GM19438 (cell line): ENCODE results near the gene WDR64.
"Not testable (repeated sequence)": the region's sequence is repeated elsewhere in the genome, so short reads cannot be mapped to it uniquely, and the experiment has no call there.

Experiments used
- ATAC-seq: cut with Tn5 transposase; IDR thresholded peaks from one replicate; pipeline ENCODE4 v1.9.1; 2021; ENCODE audit warnings: low read depth; ENCODE audit not compliant: unreplicated experiment

Gene WDR64

DNA sequence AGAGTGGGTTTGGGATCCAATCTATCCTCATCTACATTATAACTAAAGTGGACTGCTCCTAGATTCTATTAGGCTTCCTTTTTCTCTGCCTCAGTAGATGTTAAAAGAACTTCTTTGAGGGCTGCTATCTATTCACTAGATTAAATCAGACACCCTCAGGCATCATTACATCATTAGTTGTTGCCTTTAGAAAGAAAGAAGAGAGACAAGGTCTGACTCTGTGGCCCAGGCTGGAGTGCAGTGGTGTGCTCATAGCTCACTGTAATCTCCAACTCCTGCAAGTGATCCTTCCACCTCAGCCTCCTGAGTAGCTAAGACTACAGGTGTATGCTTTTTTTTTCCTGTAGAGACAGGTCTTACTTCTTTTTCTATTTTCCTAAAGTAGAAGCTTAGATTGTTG, 124.8 kb downstream of the WDR64 start:
- ATAC-seq: no peak

DNA sequence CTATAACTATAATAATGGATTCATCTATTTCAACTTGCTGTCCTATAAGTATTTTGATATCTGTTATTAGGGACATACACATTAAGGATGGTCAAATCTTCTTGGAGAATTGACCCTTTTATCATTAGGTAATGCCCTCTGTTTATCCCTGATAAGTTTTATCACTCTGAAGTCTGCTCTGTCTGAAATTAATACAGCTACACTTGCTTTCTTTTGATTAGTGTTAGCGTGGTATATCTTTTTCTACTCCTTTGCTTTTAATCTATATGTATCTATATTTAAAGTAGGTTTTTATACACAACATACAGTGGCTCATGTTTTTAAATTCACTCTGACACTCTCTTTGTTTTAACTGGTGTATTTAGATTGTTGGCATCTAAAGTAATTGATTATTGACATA, 126.0 kb downstream of the WDR64 start:
- ATAC-seq: no peak

DNA sequence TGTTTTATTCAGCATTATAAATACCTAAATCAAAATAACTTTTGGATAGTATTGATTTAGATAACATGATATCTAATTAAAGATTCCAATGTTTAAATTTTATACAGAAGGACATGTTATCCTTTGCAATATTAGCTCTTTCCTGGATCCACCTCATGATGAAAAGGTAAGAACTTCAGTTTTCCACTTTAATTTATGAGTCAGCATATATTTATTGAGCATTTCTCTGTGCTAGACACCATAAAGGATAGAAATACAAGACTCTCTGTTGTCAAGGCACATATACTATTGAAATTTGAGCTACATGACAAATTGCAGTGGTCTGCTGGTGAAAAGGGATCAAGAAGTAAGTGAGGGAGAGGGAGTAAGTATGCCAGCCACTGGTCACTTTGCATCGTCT, 127.8 kb downstream of the WDR64 start:
- ATAC-seq: no peak

DNA sequence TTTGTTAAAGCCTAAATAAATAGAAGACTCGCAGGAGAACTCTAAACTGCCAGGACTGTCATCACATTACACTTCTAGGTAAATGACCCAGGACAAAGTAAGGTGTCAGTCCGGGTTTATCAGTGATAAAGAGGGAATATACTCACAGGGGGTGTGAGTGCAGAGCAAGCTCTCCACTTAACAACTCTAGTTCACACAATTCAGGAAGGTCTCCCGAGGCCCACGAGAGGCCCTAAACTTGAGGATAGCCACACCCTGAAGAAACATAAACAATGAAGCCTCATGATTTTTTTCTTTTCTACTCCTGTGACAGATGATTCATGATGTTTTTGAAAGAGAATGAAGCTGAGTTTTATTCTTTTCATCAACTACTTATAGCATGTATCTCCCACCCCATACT, 130.3 kb downstream of the WDR64 start:
- ATAC-seq: no peak

DNA sequence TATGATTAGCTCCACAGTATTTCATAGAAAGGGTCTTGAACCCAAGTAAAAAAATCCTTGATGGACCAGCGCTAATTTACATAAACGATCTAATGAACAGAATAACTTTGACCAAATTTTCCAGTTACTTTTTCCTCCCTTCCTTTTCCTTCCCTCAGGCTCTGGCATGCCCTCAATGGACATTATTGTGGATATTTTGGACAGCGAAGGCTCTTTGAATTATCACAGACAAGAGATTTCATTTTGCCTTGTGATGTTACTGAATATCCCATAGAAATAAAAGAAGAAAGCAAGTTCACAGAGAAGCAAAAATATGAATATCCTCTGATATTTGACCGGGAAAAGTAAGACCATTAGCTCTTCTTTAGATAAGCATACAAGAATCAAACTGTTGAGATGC, 135.6 kb downstream of the WDR64 start:
- no peak for ATAC-seq

DNA sequence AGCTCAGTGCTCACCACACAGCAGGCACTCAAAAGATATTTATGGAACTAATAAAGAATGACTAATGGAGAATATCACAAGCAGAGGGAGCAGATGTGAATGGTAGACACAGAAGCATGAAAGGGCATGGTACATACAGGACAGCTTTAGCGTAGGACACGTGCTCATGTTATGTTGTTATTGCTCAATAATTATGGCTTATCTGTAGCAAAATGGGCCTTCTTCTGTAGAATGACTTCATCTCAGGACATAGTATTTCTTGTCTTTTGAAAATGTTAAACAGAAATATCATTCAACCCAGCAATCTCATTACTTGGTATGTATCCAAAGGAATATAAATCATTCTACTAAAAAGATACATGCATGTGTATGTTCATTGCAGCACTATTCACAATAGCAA, 137.0 kb downstream of the WDR64 start:
- ATAC-seq: no peak

DNA sequence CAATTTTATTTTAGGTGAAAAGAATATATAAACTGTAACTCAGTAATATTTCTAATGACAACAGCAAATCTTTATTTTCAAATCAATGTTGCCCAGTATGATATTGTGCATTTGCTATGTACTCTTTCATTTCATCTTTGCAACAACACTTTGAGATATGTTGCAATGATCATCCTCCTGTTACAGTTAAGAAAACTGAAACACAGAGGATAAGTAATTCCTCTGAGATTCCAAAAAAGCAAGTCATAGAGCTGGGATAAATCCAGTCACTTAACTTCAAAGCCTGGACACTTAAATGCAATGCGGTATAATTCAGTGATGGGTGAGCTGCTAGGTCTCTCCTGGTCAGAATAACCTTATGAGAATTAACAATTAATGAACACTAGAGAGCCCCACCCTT, 147.3 kb downstream of the WDR64 start:
- ATAC-seq: no peak

DNA sequence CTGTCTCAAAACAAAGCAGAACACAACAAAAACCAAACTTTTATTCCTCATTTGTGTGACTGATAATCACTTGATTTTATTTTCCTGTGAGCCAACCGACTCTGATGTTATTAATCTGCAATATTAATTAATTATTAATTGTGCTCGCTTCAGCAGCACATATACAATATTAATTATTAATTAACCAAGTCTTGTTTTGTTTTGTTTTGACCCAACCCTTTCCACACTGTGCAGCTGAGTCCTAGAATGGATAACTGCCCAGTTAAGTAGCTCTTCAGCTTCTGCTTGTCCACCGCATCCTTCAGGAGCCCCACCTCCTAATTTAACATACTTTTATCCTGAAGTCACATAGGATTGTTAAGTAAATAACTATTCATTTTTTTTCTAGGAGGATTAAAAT, 148.6 kb downstream of the WDR64 start:
- peak; percentile 64 for ATAC-seq

DNA sequence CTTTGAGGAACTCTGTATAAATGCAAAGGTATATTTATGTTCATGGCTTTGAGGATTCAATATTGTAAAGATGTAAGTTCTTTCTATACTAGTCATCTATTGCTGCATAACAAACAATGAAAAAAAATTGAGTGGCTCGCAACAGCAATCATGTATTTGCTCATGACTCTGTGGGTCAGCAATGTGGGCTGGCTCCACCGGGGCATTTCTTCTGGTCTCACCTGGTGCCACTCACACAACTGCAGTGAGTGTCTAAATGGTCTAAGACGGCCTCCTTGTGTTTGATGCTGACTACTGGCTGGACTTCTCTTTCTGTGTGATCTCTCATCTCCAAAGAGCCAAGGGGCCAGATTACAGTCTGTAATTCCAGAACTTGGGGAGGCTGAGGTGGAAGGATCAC, 150.8 kb downstream of the WDR64 start:
- no peak for ATAC-seq

DNA sequence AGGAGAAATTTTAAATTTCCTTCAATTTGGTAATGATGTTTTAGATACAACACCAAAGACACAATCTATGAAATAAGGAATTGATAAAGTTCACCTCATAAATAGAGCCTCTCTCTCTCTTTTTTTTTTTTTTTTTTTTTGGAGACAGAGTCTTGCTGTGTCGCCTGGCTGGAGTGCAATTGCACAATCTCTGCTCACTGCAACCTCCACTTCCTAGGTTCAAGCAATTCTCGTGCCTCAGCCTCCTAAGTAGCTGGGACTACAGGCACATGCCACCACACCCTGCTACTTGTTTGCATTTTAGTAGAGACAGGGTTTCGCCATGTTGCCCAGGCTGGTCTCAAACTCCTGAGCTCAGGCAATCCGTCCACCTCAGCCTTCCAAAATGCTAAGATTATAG, 152.6 kb downstream of the WDR64 start:
- ATAC-seq: not testable (repeated sequence)

DNA sequence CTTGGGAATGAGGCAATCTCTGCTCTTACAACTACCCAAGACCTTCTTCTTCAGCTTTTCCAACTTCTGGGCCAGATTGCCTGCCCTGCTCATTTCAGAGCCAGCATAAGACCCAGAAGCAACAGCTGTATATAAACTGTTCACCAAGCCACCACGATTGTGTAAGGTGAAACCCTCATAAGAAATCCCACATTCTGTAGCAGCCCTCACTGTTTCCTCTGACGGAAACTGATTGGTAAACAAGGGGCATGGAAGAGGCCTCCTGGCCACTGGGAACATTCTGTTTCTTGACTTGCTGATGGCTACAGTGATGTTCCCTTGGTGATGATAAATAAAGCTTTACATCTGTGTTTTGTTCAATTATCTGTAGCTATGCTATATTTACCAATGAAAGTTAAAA, 156.2 kb downstream of the WDR64 start:
- no peak for ATAC-seq

DNA sequence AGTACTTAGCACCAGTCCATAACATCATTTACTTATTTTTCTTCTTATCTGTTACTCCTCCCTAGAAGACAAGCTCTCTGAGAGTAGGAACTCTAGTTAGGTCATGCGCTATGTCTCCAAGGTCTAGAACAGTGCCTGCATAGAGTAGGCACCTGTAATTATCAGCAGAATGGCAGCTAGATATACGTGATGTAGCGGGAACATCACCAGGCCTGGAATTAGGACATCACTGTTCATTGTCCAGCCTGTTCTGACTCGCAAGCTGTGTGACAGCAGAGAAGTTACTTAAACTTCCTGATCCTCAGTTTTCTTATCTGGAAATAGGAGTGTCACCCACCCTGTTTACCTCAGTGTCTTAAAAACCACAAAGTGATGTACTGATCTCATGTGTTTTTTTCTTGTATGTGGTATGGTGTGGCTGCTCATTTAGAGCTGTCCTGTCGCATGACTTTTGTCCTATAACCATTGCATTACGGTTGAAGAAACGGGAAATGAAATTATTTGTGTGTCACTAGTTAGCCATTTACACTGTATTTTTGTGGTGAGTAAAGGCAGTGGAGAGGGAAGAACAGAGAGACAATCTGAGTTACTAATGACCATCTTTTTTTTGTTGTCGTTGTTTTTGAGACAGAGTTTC, 158.8 kb downstream of the WDR64 start:
- ATAC-seq: peak; percentile 89

DNA sequence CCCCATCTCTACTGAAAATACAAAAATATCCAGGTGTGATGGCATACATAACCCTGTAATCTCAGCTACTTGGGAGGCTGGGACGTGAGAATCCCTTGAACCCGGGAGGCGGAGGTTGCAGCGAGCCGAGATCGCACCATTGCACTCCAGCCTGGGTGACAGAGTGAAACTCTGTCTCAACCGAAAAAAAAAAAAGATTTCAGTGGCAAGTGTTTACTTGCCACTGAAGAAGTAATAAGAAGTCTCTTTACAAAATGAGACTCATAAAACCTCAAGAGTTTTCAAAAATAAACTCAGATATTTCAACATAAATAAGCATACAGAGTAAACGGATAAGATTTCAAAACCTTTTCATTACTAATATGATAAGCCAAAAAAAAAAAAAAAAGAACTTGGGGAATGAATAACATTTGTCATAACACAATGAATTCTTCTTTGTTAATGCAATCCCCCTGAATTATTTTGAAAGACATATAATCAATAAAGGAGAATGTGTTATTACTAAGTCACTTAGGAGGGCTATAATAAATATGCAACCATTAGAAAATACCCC, 161.8 kb downstream of the WDR64 start:
- ATAC-seq: no peak

DNA sequence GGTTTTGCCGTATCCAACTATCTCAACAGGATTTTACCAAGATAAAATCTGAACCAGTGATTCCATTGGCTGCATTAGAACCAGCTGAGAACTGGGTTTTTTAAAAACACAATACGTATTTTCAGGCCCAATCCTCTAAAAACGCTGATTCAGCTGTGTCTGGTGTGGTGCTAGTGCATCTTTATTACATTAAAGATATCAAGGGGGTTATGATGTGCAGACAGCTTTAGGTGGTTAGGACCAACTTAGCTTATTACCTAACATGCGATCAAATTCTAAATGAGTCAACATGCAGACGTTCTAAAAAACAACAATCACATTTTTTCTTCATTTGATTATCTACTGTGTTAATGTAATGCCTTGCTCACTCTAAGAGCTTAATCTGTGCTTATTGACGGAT, 163.9 kb downstream of the WDR64 start:
- ATAC-seq: no peak

DNA sequence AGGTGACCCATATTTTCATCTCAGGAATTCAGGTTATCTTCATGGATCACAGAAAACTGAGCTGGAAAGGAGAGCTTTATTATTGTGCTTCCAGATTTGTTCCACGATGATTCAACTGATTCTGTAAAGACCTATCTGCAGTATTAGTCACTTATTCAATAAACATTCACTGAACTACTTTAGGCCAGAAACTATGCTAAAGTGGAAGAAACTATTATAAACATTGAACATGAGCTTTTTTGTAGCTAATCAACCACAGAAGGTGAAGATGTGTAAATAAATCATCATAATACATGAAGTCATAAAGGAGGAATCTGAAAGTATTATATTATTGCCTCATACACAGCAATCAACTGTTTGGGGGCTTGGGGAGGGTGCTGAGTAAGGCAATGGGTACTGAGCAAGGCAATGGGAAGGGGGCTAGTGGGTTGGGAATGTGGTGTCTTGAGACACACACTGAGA, 165.3 kb downstream of the WDR64 start:
- no peak for ATAC-seq

DNA sequence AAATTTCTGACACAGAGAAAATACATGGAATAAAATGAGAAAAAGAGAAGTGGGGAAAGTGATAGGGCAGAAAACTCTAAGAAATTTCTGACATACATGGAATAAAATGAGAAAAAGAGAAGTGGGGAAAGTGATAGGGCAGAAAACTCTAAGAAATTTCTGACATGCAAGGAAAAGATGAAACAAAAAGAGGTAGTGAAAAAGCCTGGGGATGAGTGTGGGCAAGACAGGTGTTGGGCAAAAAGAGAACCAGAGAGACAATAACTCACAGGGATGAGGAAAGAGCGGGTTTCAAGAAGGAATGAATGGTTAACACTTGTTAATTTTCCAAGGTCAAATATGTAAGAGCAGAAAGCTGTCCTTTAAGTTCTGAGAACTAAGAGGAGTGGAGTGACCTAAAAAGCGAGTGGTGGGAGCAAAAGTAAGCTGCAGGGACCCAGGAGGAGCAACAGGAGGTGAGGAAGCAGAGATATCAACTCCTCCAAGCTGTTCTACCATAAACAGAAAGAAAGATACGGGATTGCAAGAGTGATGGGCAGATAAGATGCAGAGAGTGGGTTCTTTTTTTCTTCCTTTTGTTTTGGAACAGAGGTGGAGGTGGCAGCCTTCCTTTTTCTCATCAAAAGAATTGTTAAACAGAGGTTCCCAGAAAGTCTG, 166.0 kb downstream of the WDR64 start:
- no peak for ATAC-seq

DNA sequence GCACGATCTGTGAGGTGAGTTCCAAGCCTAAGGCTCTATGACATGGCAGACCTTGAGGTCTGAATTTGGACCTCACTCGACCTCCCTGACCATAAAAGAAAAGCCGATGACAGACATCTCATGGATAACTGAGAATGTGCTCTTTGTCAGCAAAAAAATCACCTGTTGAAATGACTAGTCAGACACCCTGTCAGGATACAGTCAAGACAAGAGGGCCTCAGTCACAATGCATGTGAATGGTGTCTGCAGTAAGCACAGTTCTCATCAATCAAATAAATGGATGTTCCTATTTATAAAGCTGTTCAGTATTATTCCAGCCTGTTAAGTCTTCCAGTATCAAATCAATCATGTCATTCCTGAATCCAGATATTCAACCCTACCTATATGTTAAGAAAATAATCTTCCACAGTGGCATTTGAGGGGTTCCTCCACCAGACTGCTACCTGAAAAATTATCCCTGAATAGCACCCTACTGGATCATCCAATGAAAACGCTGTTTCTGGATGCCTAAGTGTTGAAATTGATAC, 167.3 kb downstream of the WDR64 start:
- no peak for ATAC-seq

DNA sequence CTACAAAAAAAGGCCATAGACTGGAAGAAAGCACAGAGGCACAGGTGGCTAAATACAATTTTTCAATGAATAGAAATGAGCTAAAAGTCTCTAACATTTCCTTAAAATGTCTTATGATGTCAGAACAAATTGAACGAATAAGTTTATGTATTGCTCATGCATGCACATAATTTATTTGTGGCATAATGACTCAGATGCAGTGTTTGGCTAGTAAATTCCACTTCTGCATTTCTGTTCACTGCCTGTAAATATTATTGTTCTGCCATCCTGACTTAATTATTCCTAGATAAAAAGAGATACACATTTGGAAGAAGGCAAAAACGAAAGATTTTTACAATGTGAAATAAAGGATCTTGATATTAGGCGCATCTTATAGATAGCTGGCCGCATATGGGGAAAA, 169.3 kb downstream of the WDR64 start:
- ATAC-seq: no peak

DNA sequence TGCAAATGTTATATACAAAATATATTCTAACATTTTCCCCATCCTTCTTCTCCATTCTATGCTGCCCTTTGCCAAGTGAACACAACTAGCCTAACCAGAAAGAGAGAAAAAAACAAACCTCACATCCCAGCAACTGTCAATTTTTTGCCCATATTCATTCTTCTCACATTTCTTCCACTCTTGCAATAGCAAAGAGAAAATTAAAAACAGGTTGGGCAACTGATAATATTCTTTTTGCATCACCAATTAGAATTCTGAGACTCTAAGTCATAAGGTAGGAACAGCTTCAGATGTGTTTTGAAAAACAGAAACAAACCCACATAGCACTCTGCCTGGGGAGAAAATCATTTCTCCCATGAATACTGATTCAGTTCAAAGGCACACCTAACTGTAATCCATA, 170.8 kb downstream of the WDR64 start:
- ATAC-seq: no peak

DNA sequence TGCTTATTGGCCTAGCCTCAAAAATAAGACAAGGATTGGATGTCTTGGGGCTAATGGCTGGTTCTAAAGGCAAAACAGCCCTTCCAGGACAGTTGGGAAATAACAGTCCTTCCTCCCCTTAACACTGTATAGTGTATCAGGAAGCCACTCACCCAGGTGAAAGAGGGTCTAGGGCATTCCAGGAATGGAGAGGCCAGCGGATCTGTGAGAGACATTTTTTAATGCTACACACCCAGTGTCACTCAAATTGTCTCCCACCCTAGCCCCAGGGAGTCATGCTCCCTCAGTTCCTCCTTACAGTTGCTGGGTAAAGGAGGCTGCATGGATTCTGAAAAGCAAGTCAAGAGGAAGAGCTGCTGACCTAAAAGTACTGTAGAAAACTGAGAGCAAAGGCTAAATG, 171.8 kb downstream of the WDR64 start:
- no peak for ATAC-seq

DNA sequence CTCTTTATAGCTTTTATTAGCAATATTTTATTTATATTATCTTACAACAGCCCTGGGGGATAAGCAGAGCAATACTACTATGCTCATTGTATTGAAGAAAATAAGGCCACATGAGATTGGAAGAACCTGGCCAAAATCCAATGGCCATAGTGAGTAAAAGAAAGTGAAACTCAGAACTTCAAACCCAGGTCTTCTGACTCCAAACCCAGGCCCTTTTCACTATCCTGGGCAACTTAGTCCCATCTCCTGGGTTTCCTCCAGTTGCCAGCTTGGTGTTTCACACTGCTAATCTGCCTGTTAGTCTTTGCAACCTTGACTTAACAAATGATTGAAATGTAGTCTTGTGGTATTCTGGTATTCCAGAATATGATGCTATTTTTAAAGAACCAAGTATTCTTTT, 173.5 kb downstream of the WDR64 start:
- ATAC-seq: no peak

DNA sequence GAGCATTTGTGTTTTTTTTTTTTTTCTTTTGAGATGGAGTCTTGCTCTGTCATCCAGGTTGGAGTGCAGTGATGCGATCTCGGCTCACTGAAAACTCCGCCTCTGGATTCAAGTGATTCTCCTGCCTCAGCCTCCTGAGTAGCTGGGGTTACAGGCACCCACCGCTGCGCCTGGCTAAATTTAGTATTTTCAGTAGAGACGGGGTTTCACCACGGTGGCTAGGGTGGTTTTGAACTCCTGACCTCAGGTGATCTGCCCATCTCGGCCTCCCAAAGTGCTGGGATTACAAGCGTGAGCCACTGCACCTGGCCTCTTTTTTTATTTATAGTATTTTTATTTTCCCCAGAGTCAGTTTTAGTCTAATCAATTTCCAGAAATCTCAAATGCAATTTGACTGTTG, 174.5 kb downstream of the WDR64 start:
- ATAC-seq: not testable (repeated sequence)
